Globus pallidus (tissue), 1 donor: ENCODE results near the gene ICOS.

ENCODE experiments used
- DNase-seq: peaks from one replicate; pipeline ENCODE4 v3.0.0-alpha.2; 2015; ENCODE audit warnings: low spot score

Gene ICOS, protein sequence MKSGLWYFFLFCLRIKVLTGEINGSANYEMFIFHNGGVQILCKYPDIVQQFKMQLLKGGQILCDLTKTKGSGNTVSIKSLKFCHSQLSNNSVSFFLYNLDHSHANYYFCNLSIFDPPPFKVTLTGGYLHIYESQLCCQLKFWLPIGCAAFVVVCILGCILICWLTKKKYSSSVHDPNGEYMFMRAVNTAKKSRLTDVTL

DNA sequence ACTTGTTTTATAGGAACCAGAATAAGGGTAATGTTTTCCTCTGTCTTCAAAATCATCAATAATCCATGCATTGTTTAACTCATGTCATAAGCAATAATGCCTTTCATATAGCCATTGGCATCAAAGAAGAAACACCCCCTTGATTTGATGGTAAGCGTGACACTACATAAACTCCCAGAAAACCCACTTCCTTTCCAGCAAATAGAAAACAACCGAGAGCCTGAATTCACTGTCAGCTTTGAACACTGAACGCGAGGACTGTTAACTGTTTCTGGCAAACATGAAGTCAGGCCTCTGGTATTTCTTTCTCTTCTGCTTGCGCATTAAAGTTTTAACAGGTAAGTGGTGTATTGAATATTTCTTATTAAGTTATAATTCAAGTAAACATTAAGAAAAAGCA lies at the start of gene ICOS:
Gene ICOS, plus strand, starts transcription at position 229 of the 400 bp plus-strand sequence. Its CDS starts 52 bp downstream, at position 281.
- DNase-seq = no peak

DNA sequence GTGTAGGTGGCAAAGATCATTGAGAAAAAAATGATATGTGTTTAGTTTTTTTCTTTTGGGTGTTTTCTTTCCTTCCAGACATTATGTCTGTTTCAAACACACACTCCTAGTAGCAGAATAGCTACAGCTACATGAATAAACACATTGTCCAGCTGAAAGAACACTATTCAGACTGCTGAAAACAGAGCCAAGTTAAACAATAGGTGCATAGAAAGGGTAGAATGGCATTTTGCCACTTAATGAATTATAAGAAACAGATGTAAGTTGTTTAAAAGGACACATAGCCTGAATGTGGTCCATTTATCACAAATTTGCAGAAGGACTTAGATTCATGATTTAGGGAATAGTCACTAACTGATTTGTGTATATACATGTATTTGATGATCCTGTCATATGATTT lies 48.9 kb upstream of the ICOS start:
- DNase-seq = peak; percentile 82

DNA sequence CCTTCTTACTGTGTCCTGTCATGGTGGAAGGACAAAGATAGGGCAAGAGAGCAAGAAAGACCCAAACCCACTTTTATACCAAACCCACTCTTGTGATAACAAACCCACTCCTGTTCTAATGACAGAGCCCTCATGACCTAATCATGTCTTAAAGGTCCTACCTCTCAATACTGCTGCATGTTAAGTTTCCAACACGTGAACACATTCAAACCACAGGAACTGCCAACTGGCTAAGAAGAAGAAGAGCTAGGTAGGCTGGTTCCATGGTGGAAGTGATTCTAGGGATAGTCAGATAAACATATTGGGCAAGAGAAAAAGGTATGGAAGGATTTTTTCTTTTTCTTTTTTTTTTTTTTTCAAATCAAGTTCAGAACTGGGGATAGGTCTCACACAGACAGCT lies 47.0 kb upstream of the ICOS start:
- no peak for DNase-seq

DNA sequence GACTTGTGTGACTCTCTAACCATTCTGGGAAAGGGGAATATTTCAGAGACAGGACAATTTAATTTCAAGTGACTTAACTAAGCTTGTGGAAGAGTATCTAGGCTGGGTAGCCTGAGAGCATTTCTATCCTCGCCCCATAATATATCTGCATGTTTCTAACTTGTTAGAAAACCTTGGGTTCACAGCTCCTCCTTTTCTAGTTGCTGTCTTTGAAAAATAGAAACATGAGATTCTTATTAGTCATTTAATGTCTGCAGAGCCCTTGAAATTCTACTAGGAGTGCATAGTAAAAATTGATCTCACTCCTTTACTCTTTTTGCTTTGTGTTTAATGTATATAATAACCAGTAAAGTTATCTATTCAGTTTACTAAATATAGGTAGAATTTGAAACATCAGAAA lies 46.6 kb upstream of the ICOS start:
- DNase-seq = no peak

DNA sequence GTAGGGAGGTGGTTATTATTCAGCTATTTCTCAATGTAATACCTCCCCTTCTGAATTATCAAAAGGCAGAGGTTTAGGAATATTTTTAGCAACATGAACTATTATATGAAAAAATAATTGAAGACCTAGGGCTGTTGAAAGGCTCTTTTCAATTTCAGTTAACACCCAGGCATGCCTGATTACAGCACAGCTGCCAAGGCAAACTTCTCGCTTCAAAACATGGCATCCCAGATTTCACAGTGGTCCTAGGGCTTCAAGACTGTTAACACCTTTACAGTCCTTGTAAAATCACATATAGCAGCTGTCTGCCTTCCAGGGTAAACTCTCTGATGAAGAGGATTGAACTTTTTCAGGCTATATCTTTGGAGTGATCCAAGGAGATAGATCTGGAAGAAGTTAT lies 45.8 kb upstream of the ICOS start:
- DNase-seq = no peak

DNA sequence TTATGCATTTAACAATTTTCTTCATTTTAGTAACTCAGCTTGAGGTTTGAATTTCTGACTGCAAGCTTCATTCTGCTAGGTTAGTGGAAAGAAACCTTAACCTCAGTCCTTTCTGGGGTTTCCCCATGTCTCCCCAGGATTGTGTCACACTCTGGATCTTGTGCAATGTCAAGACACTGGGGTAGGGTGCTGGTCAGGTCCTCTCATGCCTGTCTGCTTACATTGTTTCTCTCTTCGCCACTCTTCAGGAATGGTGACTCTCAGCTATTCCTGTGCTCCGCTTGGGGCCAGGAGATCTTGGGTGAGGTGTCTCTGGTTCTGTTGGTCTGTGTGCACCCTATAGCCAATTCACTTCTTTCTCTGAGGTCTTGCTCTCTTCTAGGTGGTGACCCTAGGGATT lies 45.1 kb upstream of the ICOS start:
- no peak for DNase-seq

DNA sequence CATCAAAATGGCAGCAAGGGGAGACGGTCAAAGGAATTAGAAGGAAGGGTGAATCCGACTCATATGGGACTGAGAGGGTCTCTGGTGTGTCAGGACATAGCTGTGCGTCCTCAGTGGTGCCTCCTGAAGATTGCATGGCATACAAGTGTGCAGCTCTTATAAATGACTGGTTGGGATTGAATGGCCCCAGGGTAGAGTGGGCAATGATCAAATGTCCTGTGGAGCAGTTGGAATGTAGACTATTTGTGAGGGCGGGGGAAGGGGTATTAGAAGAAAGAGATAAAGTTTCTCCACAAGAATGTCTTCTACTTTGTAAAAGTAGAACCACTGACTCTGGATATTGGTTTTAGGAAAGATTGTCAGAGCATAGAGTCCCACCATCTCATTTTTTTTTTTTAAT lies 44.4 kb upstream of the ICOS start:
- no peak for DNase-seq

DNA sequence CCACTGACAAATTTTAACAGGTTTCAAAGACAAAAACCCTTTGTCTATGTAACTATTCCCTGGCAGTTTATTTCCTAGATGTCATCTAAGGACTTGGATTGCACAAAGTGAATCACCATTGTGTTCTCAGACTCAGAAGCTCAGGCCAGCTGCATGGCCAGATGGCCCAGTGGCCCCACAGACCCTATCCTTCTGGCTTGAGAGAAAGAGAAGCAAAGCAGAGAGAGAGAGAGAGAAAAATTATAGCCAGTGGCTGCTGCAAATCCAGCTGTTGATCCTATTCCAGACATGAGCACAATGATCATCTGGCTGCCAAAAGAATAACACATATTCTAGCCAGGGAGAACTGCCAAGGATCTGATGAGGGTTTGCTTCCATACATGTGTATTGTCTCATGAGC lies 43.2 kb upstream of the ICOS start:
- DNase-seq = peak; percentile 93

DNA sequence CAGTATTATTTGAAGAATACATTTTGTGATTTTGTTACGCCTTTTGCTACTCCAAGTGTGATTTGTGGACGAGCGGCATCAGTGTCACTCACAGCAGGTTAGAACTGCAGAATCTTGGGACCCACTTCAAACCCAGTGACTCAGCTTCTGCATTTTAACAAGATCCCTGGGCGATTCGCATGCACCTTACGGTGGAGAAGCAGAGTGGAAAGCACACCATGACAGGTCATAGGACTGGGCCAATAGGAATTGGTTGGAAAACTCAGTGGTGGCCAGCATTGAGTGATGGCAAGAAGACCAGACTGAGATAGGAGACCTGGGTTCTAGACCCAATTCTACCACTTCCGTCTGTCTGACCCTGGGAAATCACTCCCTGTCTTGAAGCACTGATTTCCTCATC lies 42.7 kb upstream of the ICOS start:
- DNase-seq = no peak

DNA sequence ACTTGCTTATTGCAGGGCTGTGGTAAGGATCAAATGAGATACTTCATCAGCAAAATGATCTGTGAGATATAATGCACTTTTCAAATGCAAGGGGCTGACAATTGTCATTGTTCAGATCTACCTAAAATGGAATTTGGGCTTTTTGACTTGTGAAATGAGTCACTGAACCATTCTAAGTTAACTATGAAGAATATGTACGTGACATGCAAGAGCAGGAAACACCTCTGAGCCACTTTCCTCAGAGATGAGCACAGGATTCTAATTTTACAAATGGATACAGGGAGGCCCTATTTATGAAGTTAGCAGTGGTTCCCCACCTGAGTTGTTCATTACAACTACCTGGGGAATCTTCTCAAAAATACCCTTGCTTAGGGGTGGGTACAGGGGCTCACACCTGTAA lies 42.3 kb upstream of the ICOS start:
- DNase-seq = no peak

DNA sequence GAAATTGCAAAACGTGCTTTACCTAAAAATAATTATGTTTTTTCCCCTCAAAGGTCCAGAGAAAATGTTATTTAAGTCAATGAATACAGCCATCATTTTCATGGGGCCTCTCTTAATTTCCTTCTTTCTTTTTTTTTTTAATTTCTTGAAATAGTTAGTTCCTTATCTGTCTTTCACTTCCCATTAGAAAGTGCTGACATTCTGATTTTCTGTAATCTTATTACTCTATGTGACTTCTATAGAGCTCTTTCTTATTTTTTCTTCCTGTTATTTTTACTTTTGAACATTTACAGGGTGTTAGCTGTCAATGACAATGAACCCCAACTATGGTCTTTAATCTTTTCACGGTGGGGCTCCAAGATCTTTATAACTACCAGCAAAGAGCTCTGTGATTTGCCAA lies 39.0 kb upstream of the ICOS start:
- peak; percentile 40 for DNase-seq

DNA sequence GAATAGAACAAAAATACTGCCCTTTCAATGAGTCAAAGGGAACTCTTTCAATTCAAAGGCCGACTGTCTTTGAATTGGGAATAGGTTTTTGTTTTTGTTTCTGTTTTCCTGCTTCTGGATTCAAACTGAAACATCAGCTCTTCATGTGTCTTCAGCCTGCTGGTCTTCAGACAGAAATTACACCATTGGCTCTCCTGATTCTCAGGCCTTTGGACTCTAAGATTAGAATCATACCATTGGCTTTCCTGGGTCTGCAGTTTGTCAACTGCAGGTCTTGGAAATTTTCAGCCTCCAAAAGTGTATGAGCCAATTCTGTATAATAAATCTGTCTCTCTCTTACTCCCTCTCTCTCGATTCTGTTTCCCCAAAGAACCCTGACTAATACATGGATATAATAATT lies 37.9 kb upstream of the ICOS start:
- no peak for DNase-seq

DNA sequence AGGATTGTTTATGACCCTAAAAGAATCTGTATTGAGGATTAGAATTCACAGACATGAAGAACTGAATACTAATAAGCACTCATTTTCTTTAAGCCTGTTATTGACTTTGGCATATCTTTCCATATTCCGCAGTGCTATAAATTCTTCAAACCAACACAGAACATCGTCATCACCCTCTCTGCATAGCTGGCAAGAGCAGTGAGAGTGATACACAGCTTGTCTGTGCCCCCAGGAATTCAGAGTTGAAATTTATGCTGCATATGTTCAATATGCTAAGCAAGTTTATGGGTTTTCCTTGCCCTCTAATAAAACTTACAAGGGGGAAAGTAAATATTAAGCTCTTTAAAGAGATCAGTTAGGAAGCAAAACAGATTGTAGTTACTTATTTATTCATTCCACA lies 36.3 kb upstream of the ICOS start:
- DNase-seq = no peak

DNA sequence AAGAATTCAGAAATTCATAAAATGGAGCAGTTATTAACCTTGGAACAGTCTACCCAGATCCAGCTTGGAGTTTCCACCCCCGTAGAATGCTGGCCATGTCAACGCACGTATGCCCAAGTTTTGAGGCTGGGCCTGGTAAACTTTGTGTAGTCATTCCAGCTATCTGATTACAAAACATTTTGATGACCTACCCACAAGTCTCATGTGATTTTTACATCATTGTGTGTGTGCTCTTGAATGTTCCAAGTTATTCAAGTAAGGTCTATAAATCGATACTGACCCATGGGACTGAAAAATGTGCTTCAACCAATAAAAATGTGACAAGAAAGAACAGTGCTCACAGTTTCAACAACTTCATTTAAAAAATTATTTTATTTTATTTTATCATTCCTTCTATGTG lies 32.5 kb upstream of the ICOS start:
- DNase-seq = no peak

DNA sequence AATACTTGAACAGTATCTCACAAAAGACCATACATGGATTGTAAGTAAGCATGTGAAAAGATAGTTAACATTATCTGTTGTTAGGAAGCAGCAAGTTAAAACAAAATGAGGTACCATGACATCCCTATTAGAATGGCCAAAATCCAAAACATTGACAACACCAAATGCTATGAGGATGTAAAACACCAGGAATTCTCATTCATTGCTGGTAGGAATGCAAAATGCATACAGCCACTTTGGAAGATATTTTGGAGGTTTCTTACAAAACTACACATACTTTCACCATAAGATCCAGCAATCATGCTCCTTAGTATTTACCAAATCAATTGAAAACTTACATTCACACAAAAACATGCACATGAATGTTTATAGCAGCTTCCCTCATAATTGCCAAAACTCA lies 30.9 kb upstream of the ICOS start:
- DNase-seq = no peak

DNA sequence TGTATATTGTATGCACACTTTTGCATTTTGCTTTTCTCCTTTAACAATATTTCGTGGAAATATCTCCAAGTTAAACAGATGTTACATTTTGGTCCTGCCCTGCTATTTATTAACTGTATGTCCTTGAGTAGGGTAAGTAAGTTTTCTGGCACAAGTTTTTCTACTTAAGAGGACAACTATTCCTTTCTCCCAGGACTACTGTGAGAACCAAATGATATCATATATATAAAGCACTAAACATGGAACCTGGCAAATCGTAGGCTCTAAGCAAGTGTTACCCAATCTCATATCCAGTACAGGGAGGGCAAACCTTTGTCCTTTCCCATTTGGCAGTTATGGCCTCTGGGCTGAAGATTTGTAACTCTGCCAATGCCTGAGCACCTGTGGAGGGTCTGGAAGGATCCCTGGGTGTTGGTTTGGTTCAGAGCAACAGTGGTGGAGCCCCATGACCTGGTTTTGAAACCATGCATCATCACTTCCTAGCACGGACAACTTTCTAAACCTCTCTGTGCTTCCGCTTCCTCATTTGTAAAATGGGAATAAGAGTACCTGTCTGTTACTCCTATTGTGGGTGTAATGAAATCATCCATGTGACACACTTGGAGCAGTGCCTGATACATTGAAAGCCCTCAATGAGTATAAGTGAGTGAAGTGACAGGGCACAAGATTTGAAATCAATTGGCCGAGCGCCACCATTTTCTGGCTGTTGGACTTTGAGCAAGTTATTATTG lies 28.3 kb upstream of the ICOS start:
- DNase-seq = no peak

DNA sequence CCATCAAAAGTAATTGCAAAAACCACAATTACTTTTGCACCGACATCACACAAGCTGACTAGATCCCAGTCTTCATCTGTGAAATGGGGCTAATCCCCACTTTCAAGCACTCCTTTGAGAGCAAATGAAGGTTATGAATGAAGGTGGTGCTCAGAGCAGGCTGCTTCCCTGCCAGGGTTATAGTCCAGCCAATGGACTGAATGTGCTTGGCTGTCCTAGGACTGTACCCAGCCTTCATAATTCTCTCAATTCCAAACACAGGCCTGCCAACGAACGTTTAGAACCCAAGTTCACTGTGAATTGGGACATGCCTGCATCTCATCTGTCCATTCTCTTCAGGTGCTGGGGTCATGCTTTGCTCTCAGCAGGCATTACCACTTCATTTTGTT lies 27.8 kb upstream of the ICOS start:
- DNase-seq = no peak

DNA sequence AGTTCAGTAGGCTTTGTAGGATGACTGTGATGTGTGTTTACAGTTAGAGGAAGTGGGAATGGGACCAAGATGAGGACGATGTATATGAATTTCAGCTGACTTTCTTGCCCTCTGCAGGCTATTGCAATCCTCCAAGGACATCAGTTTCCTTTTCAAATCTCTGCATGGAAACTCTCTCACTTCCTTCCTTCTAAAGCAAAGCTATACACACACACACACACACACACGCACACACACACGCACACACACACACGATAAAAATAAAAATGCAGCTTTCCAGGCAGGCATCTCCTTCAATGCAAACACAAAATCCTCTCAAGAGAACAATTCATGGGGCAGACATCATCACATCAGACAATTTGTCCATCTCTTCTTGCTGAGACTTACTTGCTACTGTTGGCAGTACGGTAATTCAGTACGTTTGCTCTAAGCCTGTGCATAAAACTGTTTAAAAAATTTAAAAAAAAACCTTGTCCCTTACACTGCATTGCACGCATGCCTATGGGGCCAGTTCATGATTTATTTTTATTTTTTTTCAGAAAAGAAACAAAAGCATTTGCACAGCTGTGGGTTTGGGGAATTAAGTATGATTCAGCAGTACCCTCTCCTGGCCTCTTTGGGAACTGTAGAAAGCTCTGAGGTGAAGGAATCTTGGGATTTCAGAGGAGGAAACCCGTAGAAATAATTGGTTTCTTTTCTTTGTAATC lies 27.1 kb upstream of the ICOS start:
- peak; percentile 65 for DNase-seq

DNA sequence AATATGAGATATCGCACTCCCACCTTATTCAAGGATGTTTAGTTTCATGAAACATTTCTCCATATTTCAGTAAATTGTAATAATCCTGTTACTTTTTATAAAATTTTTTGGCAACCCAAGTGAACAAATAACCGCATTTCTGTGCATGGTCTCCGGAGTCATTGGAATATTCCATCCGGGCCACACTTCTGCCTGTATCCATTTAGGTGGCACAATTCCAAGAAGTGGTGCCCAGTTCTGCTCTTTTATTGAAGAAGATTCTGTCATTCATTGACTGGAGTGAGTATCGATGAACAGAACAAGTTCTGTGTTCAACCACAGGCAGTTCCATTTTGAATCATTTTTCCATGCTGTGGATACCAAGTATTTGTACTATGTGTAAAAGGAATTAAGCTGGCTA lies 26.6 kb upstream of the ICOS start:
- no peak for DNase-seq

DNA sequence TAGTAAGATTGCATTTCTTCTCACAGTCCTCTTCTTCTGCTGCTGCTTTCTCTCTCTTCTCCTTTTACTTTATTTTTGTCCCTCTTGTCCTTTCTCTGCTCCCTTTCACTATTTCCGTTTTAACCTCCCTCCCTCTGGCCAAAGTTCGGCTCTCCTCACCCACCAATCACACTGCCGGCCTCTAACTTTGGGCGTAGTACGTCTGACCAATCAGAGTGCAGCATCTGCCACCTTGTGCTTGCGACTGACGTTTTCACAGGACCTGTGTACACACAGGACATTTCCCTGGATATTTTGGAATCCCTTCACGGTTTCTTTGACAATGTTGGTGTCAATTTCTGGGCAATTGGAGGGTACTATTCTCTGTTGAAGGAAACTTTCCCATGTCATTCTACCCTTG lies 22.6 kb upstream of the ICOS start:
- no peak for DNase-seq

DNA sequence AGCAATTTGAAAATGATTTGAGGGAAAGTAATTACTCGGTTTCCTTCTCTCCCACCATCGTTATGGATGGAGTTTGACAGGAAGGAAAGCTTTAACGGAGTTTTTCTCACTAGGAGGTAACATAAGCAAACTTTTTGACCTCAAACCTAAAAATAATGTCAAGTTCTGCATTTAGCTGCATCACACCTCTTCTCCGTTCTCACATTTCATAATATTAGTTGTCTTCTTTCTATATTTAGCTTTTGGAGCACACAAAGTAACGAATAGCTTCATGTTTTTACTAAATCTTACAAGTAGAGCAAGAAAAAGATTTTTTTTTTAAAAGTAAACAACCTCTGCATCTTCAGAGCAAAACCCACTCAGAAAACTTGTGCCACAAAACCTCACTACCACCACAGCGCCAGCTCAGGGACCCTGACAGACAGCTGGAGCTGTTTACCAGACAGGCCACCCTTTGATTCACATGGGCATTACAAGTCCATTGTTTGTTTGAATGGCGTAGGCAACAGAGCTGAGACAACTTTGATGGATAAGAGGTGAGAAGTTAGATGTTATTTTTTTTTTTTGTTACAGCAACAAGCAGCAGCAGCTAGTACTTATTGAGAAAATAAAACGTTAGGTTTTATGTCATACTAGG lies 21.9 kb upstream of the ICOS start:
- no peak for DNase-seq

DNA sequence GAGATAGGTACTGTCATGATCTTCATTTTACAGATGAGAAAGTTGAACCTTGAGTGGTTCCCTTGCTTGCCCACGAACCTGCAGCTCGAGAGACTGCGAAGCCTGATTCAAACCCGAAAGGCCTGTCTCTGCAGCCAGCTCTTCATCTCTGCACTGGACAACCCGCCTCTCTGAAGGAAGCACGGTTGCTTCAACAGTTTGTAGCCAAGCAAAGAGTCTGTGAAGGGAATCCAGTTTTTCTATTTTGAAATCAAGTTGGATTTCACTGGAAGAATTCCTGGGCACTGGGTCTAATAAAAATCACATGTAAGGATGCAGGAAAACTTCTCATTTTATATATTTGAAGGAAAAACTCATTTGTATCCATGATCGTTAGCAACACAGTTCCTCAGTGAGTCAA lies 21.3 kb upstream of the ICOS start:
- DNase-seq = no peak

DNA sequence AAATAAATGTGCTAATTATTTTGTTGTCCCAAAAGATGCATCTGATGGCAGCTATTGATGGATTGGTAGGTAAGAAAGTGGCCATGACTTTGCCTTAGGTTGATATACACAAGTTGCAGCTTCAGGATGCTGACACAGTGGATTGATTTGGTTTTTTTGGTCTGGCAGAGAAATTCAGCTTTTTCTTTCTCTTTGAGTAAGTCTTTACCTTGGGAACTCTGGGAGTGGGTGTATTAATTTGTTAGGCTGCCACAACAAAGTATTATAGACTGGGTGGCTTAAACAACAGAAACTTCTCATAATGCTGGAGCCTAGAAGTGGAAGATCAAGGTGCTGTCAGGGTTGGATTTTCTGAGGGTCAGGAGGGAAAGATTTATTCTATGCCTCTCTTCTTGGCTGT lies 19.8 kb upstream of the ICOS start:
- DNase-seq = no peak
